CD1c-positive myeloid dendritic cell (primary cell): ENCODE measurements around the gene C16orf87.

ENCODE experiments used
- DNase-seq: peaks from one replicate; pipeline ENCODE4 v3.0.0-alpha.2; 2016; ENCODE audit errors: extremely low spot score

C16orf87 gene

GRCh38 chr16:46843898-46844642, 13.1 kb upstream of the C16orf87 start:
- DNase-seq = peak; percentile 37

- DNase-seq = no peak
Measured at GRCh38 chr16:46842192-46842895, 11.4 kb upstream of the C16orf87 start.

GRCh38 chr16:46839986-46840443, 9.0 kb upstream of the C16orf87 start:
- no peak for DNase-seq

- peak; percentile 41 for DNase-seq
Measured at GRCh38 chr16:46836534-46837530, 5.9 kb upstream of the C16orf87 start.

- DNase-seq = no peak
Measured at GRCh38 chr16:46833460-46833800, 2.5 kb upstream of the C16orf87 start.

- no peak for DNase-seq
Measured at GRCh38 chr16:46832757-46833459, 1.9 kb upstream of the C16orf87 start.

GRCh38 chr16:46830417-46830901, 521 bp downstream of the C16orf87 start:
- peak; percentile 52 for DNase-seq

- DNase-seq = no peak
Measured at GRCh38 chr16:46828943-46829342, 2.0 kb downstream of the C16orf87 start.

GRCh38 chr16:46828292-46828691, 2.7 kb downstream of the C16orf87 start:
- DNase-seq = no peak

- no peak for DNase-seq
Measured at GRCh38 chr16:46826631-46827030, 4.3 kb downstream of the C16orf87 start.

GRCh38 chr16:46822270-46822669, 8.7 kb downstream of the C16orf87 start:
- DNase-seq = peak; percentile 30

- no peak for DNase-seq
Measured at GRCh38 chr16:46817961-46818360, 13.0 kb downstream of the C16orf87 start.

- no peak for DNase-seq
Measured at GRCh38 chr16:46814790-46815189, 16.2 kb downstream of the C16orf87 start.

- no peak for DNase-seq
Measured at GRCh38 chr16:46813611-46814010, 17.4 kb downstream of the C16orf87 start.

- no peak for DNase-seq
Measured at GRCh38 chr16:46812781-46813540, 18.0 kb downstream of the C16orf87 start.

- DNase-seq = no peak
Measured at GRCh38 chr16:46811682-46812081, 19.3 kb downstream of the C16orf87 start.

- DNase-seq = no peak
Measured at GRCh38 chr16:46808997-46809396, 22.0 kb downstream of the C16orf87 start.

GRCh38 chr16:46807336-46807735, 23.6 kb downstream of the C16orf87 start:
- DNase-seq = no peak

- no peak for DNase-seq
Measured at GRCh38 chr16:46803373-46803772, 27.6 kb downstream of the C16orf87 start.

GRCh38 chr16:46801428-46802049, 29.4 kb downstream of the C16orf87 start:
- DNase-seq = peak; percentile 33
